Hepatocyte (in vitro differentiated cells): Measurements from ENCODE around the gene UBE2D2. TPM values are rescaled to one million over a fixed set of nuclear protein-coding genes. Genes with fewer than 3 reads are reported as not detected.

Experiments used
- DNase-seq: peaks from one replicate; pipeline ENCODE4 v3.0.0-alpha.2; 2016; ENCODE audit warnings: low spot score
- H2AFZ ChIP-seq: fragments of 200-600 bp; sonication (generic); 2 replicates; pipeline ENCODE4 v1.6.0; 2016; ENCODE audit warnings: antibody characterized with exemption, mild to moderate bottlenecking
- H3K27ac ChIP-seq: fragments of 200-600 bp; sonication (generic); 2 replicates; pipeline ENCODE4 v1.5.1; 2016; ENCODE audit warnings: mild to moderate bottlenecking
- H3K27me3 ChIP-seq: fragments of 200-600 bp; sonication (generic); 2 replicates; pipeline ENCODE4 v1.6.1; 2016
- H3K36me3 ChIP-seq: fragments of 200-600 bp; sonication (generic); replicated peaks from 2 replicates; pipeline ENCODE4 v1.5.1; 2016; ENCODE audit warnings: low read depth; ENCODE audit not compliant: insufficient read depth
- H3K4me1 ChIP-seq: fragments of 200-600 bp; sonication (generic); 2 replicates; pipeline ENCODE4 v1.5.1; 2016; ENCODE audit warnings: mild to moderate bottlenecking, moderate library complexity; ENCODE audit not compliant: insufficient read depth
- H3K4me2 ChIP-seq: fragments of 200-600 bp; sonication (generic); 2 replicates; pipeline ENCODE4 v1.6.0; 2016
- H3K4me3 ChIP-seq: fragments of 200-600 bp; sonication (generic); 2 replicates; pipeline ENCODE4 v1.5.1; 2016; ENCODE audit warnings: mild to moderate bottlenecking
- H3K79me2 ChIP-seq: fragments of 200-600 bp; sonication (generic); 2 replicates; pipeline ENCODE4 v1.6.0; 2017; ENCODE audit warnings: mild to moderate bottlenecking
- H3K9me2 ChIP-seq: fragments of 200-600 bp; sonication (generic); replicated peaks from 2 replicates; pipeline ENCODE4 v1.6.0; 2017; ENCODE audit warnings: mild to moderate bottlenecking; ENCODE audit not compliant: insufficient read depth
- H3K9me3 ChIP-seq: fragments of 200-600 bp; sonication (generic); 2 replicates; pipeline ENCODE4 v1.5.1; 2016; ENCODE audit warnings: low read depth, mild to moderate bottlenecking
- H4K20me1 ChIP-seq: fragments of 200-600 bp; sonication (generic); 2 replicates; pipeline ENCODE4 v1.6.0; 2016; ENCODE audit warnings: mild to moderate bottlenecking; ENCODE audit not compliant: insufficient read depth, poor library complexity, severe bottlenecking
- CTCF ChIP-seq: fragments of 200-600 bp; sonication (generic); IDR thresholded peaks from 2 replicates; pipeline ENCODE4 v1.5.1; 2016; ENCODE audit warnings: antibody characterized with exemption, mild to moderate bottlenecking; ENCODE audit not compliant: poor library complexity
- EZH2 ChIP-seq: fragments of 200-600 bp; sonication (generic); IDR thresholded peaks from 2 replicates; pipeline ENCODE4 v1.6.1; 2016; ENCODE audit warnings: antibody characterized with exemption, mild to moderate bottlenecking, borderline replicate concordance
- EZH2phosphoT487 ChIP-seq: fragments of 200-600 bp; sonication (generic); IDR thresholded peaks from one replicate; pipeline ENCODE4 v1.6.1; 2018; ENCODE audit warnings: antibody characterized with exemption, mild to moderate bottlenecking, low read depth, moderate library complexity; ENCODE audit not compliant: unreplicated experiment, severe bottlenecking
- WGBS: methylation state at CpG from one replicate; pipeline ENCODE4 v1.1.6; 2016; ENCODE audit warnings: low lambda C conversion rate; ENCODE audit errors: missing lambda C conversion rate; 5-methylcytosine and 5-hydroxymethylcytosine counted together
- polyA plus RNA-seq: library from polyadenylated mRNA; unstranded; fragments of >200 nt; fragmentation: Nextera tagmentation; extraction: Ambion mirVana; gene quantifications from 2 replicates; pipeline ENCODE4 v1.2.1, GENCODE V29; 2016
- total RNA-seq: library from RNA; depleted of rRNA; stranded (reverse); fragments of >200 nt; gene quantifications from 2 replicates; pipeline ENCODE4 v1.2.3, GENCODE V29; 2014

The UBE2D2 gene
- total and polyA plus RNA-seq, 2 experiments from 2014 or later: 85.9 to 182 TPM

- 73% methylated on average over 2 of the region's 2 CpGs for WGBS
Observed at GRCh38 chr5:139636207-139636792, 75.2 kb downstream of the UBE2D2 start.

GRCh38 chr5:139636975-139637408 lies 75.9 kb downstream of the UBE2D2 start:
- Histone ChIP-seq H3K4me1 (peaks cover 43% of the 10 kb centered on the region), H3K9me2 (no peaks in the 10 kb centered on the region), H3K4me2 (peak overlapping the region; percentile 94), H3K27me3 (no peaks in the 10 kb centered on the region), H2AFZ (peak overlapping the region; percentile 67), H3K9me3 (no peaks in the 10 kb centered on the region), H3K4me3 (peak overlapping the region; percentile 42), H3K79me2 (peaks cover 13% of the 10 kb centered on the region), H3K27ac (peak overlapping the region; percentile 93), H4K20me1 (no peaks in the 10 kb centered on the region), H3K36me3 (no peaks in the 10 kb centered on the region)
- DNase-seq: peak; percentile 20
- TF ChIP-seq EZH2 (no peak), EZH2phosphoT487 (no peak), CTCF (no peak)
- WGBS: 4% methylated on average over 6 of the region's 6 CpGs

More at GRCh38 chr5:139636207-139636792, 75.2 kb downstream of the UBE2D2 start:
- no peaks in the 10 kb centered on the region for H3K36me3 ChIP-seq
- H3K9me3 ChIP-seq: no peaks in the 10 kb centered on the region
- H3K27ac ChIP-seq: peak overlapping the region; percentile 93
- DNase-seq: peak; percentile 24
- no peaks in the 10 kb centered on the region for H3K27me3 ChIP-seq
- TF ChIP-seq CTCF: no peak
- no peak for TF ChIP-seq EZH2
- no peak for TF ChIP-seq EZH2phosphoT487
- H3K79me2 ChIP-seq: peaks cover 13% of the 10 kb centered on the region
- H3K4me3 ChIP-seq: no peak overlapping the region
- peak overlapping the region; percentile 94 for H3K4me2 ChIP-seq
- H3K4me1 ChIP-seq: peaks cover 36% of the 10 kb centered on the region
- no peak overlapping the region for H2AFZ ChIP-seq
- no peaks in the 10 kb centered on the region for H4K20me1 ChIP-seq
- no peaks in the 10 kb centered on the region for H3K9me2 ChIP-seq

GRCh38 chr5:139637438-139638089 lies 76.4 kb downstream of the UBE2D2 start:
- H3K9me3 ChIP-seq: no peaks in the 10 kb centered on the region
- WGBS: 5% methylated on average over 23 of the region's 62 CpGs
- peak; percentile 91 for DNase-seq

More at GRCh38 chr5:139637438-139638089, 76.4 kb downstream of the UBE2D2 start:
- Histone ChIP-seq H3K36me3 (no peaks in the 10 kb centered on the region), H4K20me1 (no peaks in the 10 kb centered on the region), H3K4me3 (peak overlapping the region; percentile 42), H3K79me2 (peaks cover 13% of the 10 kb centered on the region), H3K27me3 (no peaks in the 10 kb centered on the region), H3K9me2 (no peaks in the 10 kb centered on the region), H2AFZ (peak overlapping the region; percentile 67), H3K27ac (peak overlapping the region; percentile 93), H3K4me1 (peaks cover 48% of the 10 kb centered on the region), H3K4me2 (peak overlapping the region; percentile 94)
- TF ChIP-seq EZH2phosphoT487: no peak
- no peak for TF ChIP-seq EZH2
- TF ChIP-seq CTCF: peak; percentile 35
